Astrocyte (in vitro differentiated cells and primary cell): ENCODE measurements around the gene SERPINA10.

Source experiments
- CTCF ChIP-seq: IDR thresholded peaks from 2 replicates; pipeline ENCODE4 v1.5.1; 2011; ENCODE audit warnings: low read depth, mild to moderate bottlenecking, inconsistent platforms, low read length, moderate library complexity; ENCODE audit not compliant: insufficient read depth
- EZH2 ChIP-seq: IDR thresholded peaks from 2 replicates; pipeline ENCODE4 v1.6.1; 2012; ENCODE audit warnings: mild to moderate bottlenecking, low read length, inconsistent platforms; ENCODE audit not compliant: insufficient read depth

DNA sequence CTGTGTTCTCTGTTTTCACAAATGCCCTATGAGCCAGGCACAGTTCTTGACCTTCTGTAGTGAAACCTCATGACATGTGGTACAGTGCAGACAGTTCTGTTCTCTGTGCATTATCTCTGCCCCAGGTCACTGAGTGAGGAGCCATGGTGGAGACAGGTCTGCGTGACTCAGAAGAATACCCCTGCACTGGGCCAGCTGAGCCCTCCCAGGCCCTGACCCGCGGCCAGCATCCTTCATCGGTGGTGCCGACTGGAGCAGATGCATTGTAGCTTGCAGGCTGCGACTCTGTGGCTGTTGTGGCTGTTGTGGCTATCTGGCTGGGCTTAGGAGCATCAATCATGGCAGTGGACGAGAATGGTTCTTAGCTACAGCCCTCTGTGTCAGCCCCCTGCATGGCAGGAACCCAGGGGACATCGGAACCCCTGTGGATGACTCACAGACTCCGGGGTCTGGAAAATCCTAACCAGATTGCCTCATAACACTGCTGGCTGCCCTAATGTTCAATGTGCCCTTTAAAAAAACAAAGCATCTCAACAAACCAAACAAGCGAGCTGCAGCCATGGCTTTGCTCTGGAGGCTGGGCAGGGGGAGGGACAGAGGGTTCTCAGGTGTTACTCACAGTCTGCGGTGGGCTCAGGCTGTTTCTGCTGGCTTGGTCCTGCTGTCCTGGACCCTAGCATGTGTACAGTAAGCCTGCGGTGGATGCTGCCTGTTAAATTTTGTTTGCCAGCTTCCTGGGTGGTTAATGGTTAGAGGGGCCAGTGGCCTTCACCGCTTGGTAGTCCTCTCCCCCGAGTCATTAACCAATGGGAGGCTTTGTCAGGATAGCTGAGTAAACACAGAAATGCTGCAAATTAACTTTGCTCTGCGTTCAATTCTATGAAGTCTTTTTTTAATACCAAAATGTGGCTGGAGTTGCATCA is 29.8 kb upstream of the SERPINA10 start, which contains the start of gene SERPINA6:
- TF ChIP-seq CTCF: no peak
- TF ChIP-seq EZH2: no peak
